ENCODE measurements around the gene CTNNA1.
"Not testable (repeated sequence)": the region's sequence is repeated elsewhere in the genome, so short reads cannot be mapped to it uniquely, and the experiment has no call there.

The CTNNA1 gene

GRCh38 chr5:138761115-138761514 is 7.9 kb downstream of the CTNNA1 start:
- not testable (repeated sequence) for DNase-seq

- DNase-seq, result not testable (repeated sequence)
Observed at GRCh38 chr5:138761670-138762069, 8.4 kb downstream of the CTNNA1 start.

- DNase-seq, result no peak
Observed at GRCh38 chr5:138762110-138762509, 8.9 kb downstream of the CTNNA1 start.

- no peak for DNase-seq
Observed at GRCh38 chr5:138763037-138763778, 10.0 kb downstream of the CTNNA1 start.

GRCh38 chr5:138770291-138770690 is 17.1 kb downstream of the CTNNA1 start:
- no peak for DNase-seq

- no peak for DNase-seq
Observed at GRCh38 chr5:138770977-138771376, 17.8 kb downstream of the CTNNA1 start.

- no peak for DNase-seq
Observed at GRCh38 chr5:138772986-138773594, 19.9 kb downstream of the CTNNA1 start.

- DNase-seq, result not testable (repeated sequence)
Observed at GRCh38 chr5:138773624-138774023, 20.4 kb downstream of the CTNNA1 start.

GRCh38 chr5:138775034-138775433 is 21.8 kb downstream of the CTNNA1 start:
- DNase-seq, result no peak

GRCh38 chr5:138778234-138778633 is 25.0 kb downstream of the CTNNA1 start:
- no peak for DNase-seq

- DNase-seq, result no peak
Observed at GRCh38 chr5:138783976-138784375, 30.8 kb downstream of the CTNNA1 start.

GRCh38 chr5:138784590-138784989 is 31.4 kb downstream of the CTNNA1 start:
- DNase-seq, result peak; percentile 20

GRCh38 chr5:138789771-138790242 is 36.6 kb downstream of the CTNNA1 start:
- peak; percentile 35 for DNase-seq

- no peak for DNase-seq
Observed at GRCh38 chr5:138790684-138791083, 37.5 kb downstream of the CTNNA1 start.

GRCh38 chr5:138792195-138792790 is 39.1 kb downstream of the CTNNA1 start:
- DNase-seq, result peak; percentile 10

- peak; percentile 15 for DNase-seq
Observed at GRCh38 chr5:138793575-138793974, 40.4 kb downstream of the CTNNA1 start.

- DNase-seq, result no peak
Observed at GRCh38 chr5:138803285-138803684, 50.1 kb downstream of the CTNNA1 start.

- DNase-seq, result no peak
Observed at GRCh38 chr5:138803935-138804334, 50.7 kb downstream of the CTNNA1 start.

- DNase-seq, result no peak
Observed at GRCh38 chr5:138805096-138805495, 51.9 kb downstream of the CTNNA1 start.

- DNase-seq, result no peak
Observed at GRCh38 chr5:138807182-138807581, 54.0 kb downstream of the CTNNA1 start.

- DNase-seq, result peak; percentile 59
Observed at GRCh38 chr5:138809391-138809790, 56.2 kb downstream of the CTNNA1 start.

GRCh38 chr5:138810861-138811260 is 57.6 kb downstream of the CTNNA1 start:
- DNase-seq, result not testable (repeated sequence)

- no peak for DNase-seq
Observed at GRCh38 chr5:138815529-138815928, 62.3 kb downstream of the CTNNA1 start.

GRCh38 chr5:138817241-138817640 is 64.0 kb downstream of the CTNNA1 start:
- no peak for DNase-seq
